ENCODE results near the gene ZNF2. TPM values are rescaled to one million over a fixed set of nuclear protein-coding genes. Genes with fewer than 3 reads are reported as not detected.

Gene ZNF2
- total and polyA plus RNA-seq, 2 of the 13 experiments (the other 11 are each of a cell fraction or from before 2014, with no cell fraction given) = 4.3 to 6.1 TPM

DNA sequence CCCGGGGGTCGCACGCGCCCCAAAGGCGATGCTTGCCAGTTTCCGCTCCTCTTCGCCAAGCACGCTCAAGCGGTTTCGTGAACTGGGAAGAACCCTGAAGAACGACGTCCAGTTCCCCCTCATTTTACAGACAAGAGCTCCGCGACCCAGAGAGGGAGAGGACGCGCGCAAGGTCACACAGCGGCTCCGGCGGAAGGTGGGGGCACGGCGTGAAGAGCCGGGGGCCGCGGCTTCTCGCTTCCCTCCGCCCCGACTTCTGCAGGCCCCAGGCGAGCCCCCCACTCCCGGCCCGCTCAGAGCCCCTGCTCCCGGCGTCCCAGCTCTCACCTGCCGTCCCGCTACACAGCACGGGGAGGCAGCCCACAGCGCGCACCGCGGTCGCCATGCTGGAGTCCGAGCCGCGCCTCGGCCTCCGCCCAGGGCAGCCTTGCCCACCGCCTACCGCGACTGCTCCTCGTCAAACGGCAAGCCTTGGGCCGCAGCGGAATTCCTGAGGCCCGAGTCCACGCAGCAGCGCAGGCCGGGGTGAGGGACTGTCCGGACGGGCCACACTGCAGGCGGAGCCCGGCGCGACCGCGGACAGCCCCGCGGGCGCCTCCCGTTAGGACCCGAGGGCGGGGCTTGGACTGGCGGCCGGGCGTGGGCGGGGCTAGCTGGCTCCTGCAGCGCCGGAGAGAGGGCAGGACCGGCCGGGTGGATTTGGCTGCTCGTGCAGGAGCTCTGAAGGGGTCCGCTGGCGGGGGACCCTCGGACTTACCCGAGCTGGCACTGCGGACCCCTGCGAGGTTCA lies 44.0 kb upstream of the ZNF2 start, which contains the start of gene MRPS5 (continued):
- TF ChIP-seq HNF1A (IDR thresholded peaks at IDR 0.05; ENCODE audit: low read depth) = no peak
- peak; percentile 83 for TF ChIP-seq HNF1A (CRISPR knock-in tag; IDR thresholded peaks at IDR 0.05; ENCODE audit: borderline replicate concordance)
- peak; percentile 94 for TF ChIP-seq XRCC5 (optimal IDR thresholded peaks at IDR 0.05; ENCODE audit: low read length)
- peak; percentile 86 for TF ChIP-seq KAT8 (CRISPR knock-in tag; IDR thresholded peaks at IDR 0.05)
- no peak for TF ChIP-seq TRIM24 (CRISPR knock-in tag; IDR thresholded peaks at IDR 0.05)
- TF ChIP-seq ZZZ3 (CRISPR knock-in tag; IDR thresholded peaks at IDR 0.05; ENCODE audit: borderline replicate concordance) = peak; percentile 97
- TF ChIP-seq NFIC (IDR thresholded peaks at IDR 0.05; ENCODE audit: low read length) = no peak
- TF ChIP-seq ZNF230 (CRISPR knock-in tag; IDR thresholded peaks at IDR 0.05) = peak; percentile 97; the same call in 1 of the 2 replicates
- peak; percentile 68 for TF ChIP-seq PTBP1 (IDR thresholded peaks at IDR 0.05; ENCODE audit: low read depth, low read length, poor library complexity, severe bottlenecking)
- TF ChIP-seq, protein P1, sequence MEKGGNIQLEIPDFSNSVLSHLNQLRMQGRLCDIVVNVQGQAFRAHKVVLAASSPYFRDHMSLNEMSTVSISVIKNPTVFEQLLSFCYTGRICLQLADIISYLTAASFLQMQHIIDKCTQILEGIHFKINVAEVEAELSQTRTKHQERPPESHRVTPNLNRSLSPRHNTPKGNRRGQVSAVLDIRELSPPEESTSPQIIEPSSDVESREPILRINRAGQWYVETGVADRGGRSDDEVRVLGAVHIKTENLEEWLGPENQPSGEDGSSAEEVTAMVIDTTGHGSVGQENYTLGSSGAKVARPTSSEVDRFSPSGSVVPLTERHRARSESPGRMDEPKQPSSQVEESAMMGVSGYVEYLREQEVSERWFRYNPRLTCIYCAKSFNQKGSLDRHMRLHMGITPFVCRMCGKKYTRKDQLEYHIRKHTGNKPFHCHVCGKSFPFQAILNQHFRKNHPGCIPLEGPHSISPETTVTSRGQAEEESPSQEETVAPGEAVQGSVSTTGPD (CRISPR knock-in tag; IDR thresholded peaks at IDR 0.05) = no peak
- TF ChIP-seq, protein P2, sequence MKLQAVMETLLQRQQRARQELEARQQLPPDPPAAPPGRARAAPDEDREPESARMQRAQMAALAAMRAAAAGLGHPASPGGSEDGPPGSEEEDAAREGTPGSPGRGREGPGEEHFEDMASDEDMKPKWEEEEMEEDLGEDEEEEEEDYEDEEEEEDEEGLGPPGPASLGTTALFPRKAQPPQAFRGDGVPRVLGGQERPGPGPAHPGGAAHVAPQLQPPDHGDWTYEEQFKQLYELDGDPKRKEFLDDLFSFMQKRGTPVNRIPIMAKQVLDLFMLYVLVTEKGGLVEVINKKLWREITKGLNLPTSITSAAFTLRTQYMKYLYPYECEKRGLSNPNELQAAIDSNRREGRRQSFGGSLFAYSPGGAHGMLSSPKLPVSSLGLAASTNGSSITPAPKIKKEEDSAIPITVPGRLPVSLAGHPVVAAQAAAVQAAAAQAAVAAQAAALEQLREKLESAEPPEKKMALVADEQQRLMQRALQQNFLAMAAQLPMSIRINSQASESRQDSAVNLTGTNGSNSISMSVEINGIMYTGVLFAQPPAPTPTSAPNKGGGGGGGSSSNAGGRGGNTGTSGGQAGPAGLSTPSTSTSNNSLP (IDR thresholded peaks at IDR 0.05; ENCODE audit: low read depth, low read length) = no peak
- peak; percentile 51; the same call in 1 of the 2 replicates for TF ChIP-seq TFDP1 (CRISPR knock-in tag; IDR thresholded peaks at IDR 0.05; ENCODE audit: borderline replicate concordance)
- TF ChIP-seq TBP (CRISPR knock-in tag; IDR thresholded peaks at IDR 0.05) = no peak
- peak; percentile 70 for TF ChIP-seq PATZ1 (CRISPR knock-in tag; IDR thresholded peaks at IDR 0.05)
- no peak; the same call in 1 of the 2 replicates for TF ChIP-seq ZNF367 (CRISPR knock-in tag; IDR thresholded peaks at IDR 0.05; ENCODE audit: borderline replicate concordance)
- peak; percentile 43; the same call in 1 of the 2 replicates for TF ChIP-seq ISL2 (CRISPR knock-in tag; IDR thresholded peaks at IDR 0.05)
- TF ChIP-seq ATF7 (IDR thresholded peaks at IDR 0.05) = no peak
- TF ChIP-seq ATF7 (CRISPR knock-in tag; IDR thresholded peaks at IDR 0.05) = peak; percentile 86
- TF ChIP-seq ZFX (CRISPR knock-in tag; IDR thresholded peaks at IDR 0.05; ENCODE audit: low read depth) = peak; percentile 99

Measured in HepG2 (cell line).